Measurements from ENCODE around the gene COL26A1. TPM values are rescaled to one million over a fixed set of nuclear protein-coding genes. Genes with fewer than 3 reads are reported as not detected.

COL26A1 gene
- total RNA-seq, 1 experiment from 2014 or later = not detected

GRCh38 chr7:101580596-101580995 is 217.9 kb downstream of the COL26A1 start:
- intact Hi-C loops (cut with micrococcal nuclease) = no loop called here
- DNase-seq = no peak
- no peaks in the 10 kb centered on the region for H3K9me2 ChIP-seq (replicated peaks; ENCODE audit: low read length)
- H4K20me1 ChIP-seq (ENCODE audit: low read length) = no peaks in the 10 kb centered on the region
- no peak overlapping the region for H2AFZ ChIP-seq (ENCODE audit: low read length)
- POLR2A ChIA-PET (ENCODE audit: unreplicated experiment) = interaction anchor here (0.6 kb wide), 1 partner anchor 117 kb away, joined by 3 read pairs; no protein-coding TSS in a partner anchor
- BruUV-seq (replicated peaks) = no TSS peak
- no peak for ATAC-seq
- H3K9ac ChIP-seq (ENCODE audit: low read length) = no peak overlapping the region
- no peaks in the 10 kb centered on the region for H3K36me3 ChIP-seq (ENCODE audit: low read depth, low read length)
- H3K27ac ChIP-seq (ENCODE audit: low read length) = no peak overlapping the region
- H3K27me3 ChIP-seq (ENCODE audit: low read length) = no peaks in the 10 kb centered on the region
- no peaks in the 10 kb centered on the region for H3F3A ChIP-seq (ENCODE audit: low read length, unreplicated experiment)
- no peaks in the 10 kb centered on the region; the same call in 1 of the 2 replicates for H3K4me1 ChIP-seq (ENCODE audit: insufficient read depth, low read length)
- H3K4me3 ChIP-seq (ENCODE audit: low read length) = no peak overlapping the region
- no peaks in the 10 kb centered on the region for H3K9me3 ChIP-seq (ENCODE audit: low read length)
- TF ChIP-seq EZH2 (IDR thresholded peaks at IDR 0.05; ENCODE audit: low read length, unreplicated experiment) (no peak), EZH2phosphoT487 (IDR thresholded peaks at IDR 0.05; ENCODE audit: borderline replicate concordance, low read length) (no peak), CTCF (conservative IDR thresholded peaks at IDR 0.05; ENCODE audit: low read depth, low read length) (no peak)
- H3K79me2 ChIP-seq (ENCODE audit: low read length) = no peaks in the 10 kb centered on the region
- no peak overlapping the region for H3K4me2 ChIP-seq (ENCODE audit: low read length)
- CTCF ChIA-PET = no interaction called here

- H3K27me3 ChIP-seq (ENCODE audit: low read length) = no peaks in the 10 kb centered on the region
- H3K9ac ChIP-seq (ENCODE audit: low read length) = no peak overlapping the region
- ATAC-seq (no peak), DNase-seq (no peak)
- no peaks in the 10 kb centered on the region for H3K79me2 ChIP-seq (ENCODE audit: low read length)
- no peaks in the 10 kb centered on the region for H3K9me2 ChIP-seq (replicated peaks; ENCODE audit: low read length)
- no peaks in the 10 kb centered on the region for H3F3A ChIP-seq (ENCODE audit: low read length, unreplicated experiment)
- H3K36me3 ChIP-seq (ENCODE audit: low read depth, low read length) = no peaks in the 10 kb centered on the region
- H3K4me3 ChIP-seq (ENCODE audit: low read length) = no peak overlapping the region
- TF ChIP-seq EZH2 (IDR thresholded peaks at IDR 0.05; ENCODE audit: low read length, unreplicated experiment) (no peak), CTCF (conservative IDR thresholded peaks at IDR 0.05; ENCODE audit: low read depth, low read length) (no peak), EZH2phosphoT487 (IDR thresholded peaks at IDR 0.05; ENCODE audit: borderline replicate concordance, low read length) (no peak)
- no TSS peak for BruUV-seq (replicated peaks)
- CTCF ChIA-PET = no interaction called here
- no peaks in the 10 kb centered on the region for H3K9me3 ChIP-seq (ENCODE audit: low read length)
- no peak overlapping the region for H3K4me2 ChIP-seq (ENCODE audit: low read length)
- no peaks in the 10 kb centered on the region; the same call in 1 of the 2 replicates for H3K4me1 ChIP-seq (ENCODE audit: insufficient read depth, low read length)
- intact Hi-C loops (cut with micrococcal nuclease) = no loop called here
- no peak overlapping the region for H2AFZ ChIP-seq (ENCODE audit: low read length)
- no peaks in the 10 kb centered on the region for H4K20me1 ChIP-seq (ENCODE audit: low read length)
- no peak overlapping the region for H3K27ac ChIP-seq (ENCODE audit: low read length)
- POLR2A ChIA-PET (ENCODE audit: unreplicated experiment) = no interaction called here
Measured at GRCh38 chr7:101581891-101582290, 219.2 kb downstream of the COL26A1 start.

- H2AFZ ChIP-seq (ENCODE audit: low read length) = no peak overlapping the region
- POLR2A ChIA-PET (ENCODE audit: unreplicated experiment) = no interaction called here
- CTCF ChIA-PET = interaction anchor here (0.6 kb wide), 1 partner anchor 38 kb away, joined by 5 read pairs; no protein-coding TSS in a partner anchor
Measured at GRCh38 chr7:101582971-101583370, 220.3 kb downstream of the COL26A1 start.

More at GRCh38 chr7:101582971-101583370, 220.3 kb downstream of the COL26A1 start:
- TF ChIP-seq EZH2 (IDR thresholded peaks at IDR 0.05; ENCODE audit: low read length, unreplicated experiment) (no peak), EZH2phosphoT487 (IDR thresholded peaks at IDR 0.05; ENCODE audit: borderline replicate concordance, low read length) (no peak), CTCF (conservative IDR thresholded peaks at IDR 0.05; ENCODE audit: low read depth, low read length) (no peak)
- H3K27ac ChIP-seq (ENCODE audit: low read length) = no peak overlapping the region
- H3F3A ChIP-seq (ENCODE audit: low read length, unreplicated experiment) = no peaks in the 10 kb centered on the region
- no peaks in the 10 kb centered on the region for H3K79me2 ChIP-seq (ENCODE audit: low read length)
- DNase-seq (no peak), ATAC-seq (no peak)
- no peak overlapping the region for H3K9ac ChIP-seq (ENCODE audit: low read length)
- no peak overlapping the region for H3K4me2 ChIP-seq (ENCODE audit: low read length)
- no TSS peak for BruUV-seq (replicated peaks)
- intact Hi-C loops (cut with micrococcal nuclease) = no loop called here
- H3K4me1 ChIP-seq (ENCODE audit: insufficient read depth, low read length) = no peaks in the 10 kb centered on the region; the same call in 1 of the 2 replicates
- no peaks in the 10 kb centered on the region for H4K20me1 ChIP-seq (ENCODE audit: low read length)
- no peaks in the 10 kb centered on the region for H3K36me3 ChIP-seq (ENCODE audit: low read depth, low read length)
- no peaks in the 10 kb centered on the region for H3K9me2 ChIP-seq (replicated peaks; ENCODE audit: low read length)
- no peaks in the 10 kb centered on the region for H3K9me3 ChIP-seq (ENCODE audit: low read length)
- no peak overlapping the region for H3K4me3 ChIP-seq (ENCODE audit: low read length)
- H3K27me3 ChIP-seq (ENCODE audit: low read length) = no peaks in the 10 kb centered on the region

Measured in PC-3 (cell line).